ENCODE measurements around the gene TMPRSS4. TPM values are rescaled to one million over a fixed set of nuclear protein-coding genes. Genes with fewer than 3 reads are reported as not detected.

TMPRSS4 gene
- total RNA-seq, 2 donors from 2014 or later = 309 to 344 TPM

DNA sequence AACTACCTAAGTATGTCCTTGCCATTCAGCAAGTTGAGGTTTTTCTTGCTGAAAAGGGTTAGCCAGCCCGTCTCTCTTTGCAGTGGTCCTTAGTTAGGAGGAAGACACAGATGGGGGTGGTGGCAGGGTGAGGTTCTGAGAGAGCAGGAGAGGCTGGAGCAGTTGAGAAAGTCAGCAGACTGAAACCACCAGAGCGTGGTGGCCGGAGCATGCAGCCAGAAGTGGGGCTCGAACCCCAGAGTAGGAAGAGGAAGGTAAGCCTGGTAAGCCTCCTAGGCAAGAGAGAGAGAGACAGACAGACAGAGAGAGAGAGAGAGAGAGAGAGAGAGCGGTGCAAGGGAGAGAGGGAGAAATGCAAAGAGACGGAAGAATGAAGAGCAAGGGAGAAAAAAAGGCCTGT is 84.9 kb downstream of the TMPRSS4 start:
- H3K4me1 ChIP-seq = no peaks in the 10 kb centered on the region
- no peak overlapping the region for H3K9ac ChIP-seq (ENCODE audit: low read depth in 2 of 2, low read length in 2 of 2)
- TF ChIP-seq, protein P1, sequence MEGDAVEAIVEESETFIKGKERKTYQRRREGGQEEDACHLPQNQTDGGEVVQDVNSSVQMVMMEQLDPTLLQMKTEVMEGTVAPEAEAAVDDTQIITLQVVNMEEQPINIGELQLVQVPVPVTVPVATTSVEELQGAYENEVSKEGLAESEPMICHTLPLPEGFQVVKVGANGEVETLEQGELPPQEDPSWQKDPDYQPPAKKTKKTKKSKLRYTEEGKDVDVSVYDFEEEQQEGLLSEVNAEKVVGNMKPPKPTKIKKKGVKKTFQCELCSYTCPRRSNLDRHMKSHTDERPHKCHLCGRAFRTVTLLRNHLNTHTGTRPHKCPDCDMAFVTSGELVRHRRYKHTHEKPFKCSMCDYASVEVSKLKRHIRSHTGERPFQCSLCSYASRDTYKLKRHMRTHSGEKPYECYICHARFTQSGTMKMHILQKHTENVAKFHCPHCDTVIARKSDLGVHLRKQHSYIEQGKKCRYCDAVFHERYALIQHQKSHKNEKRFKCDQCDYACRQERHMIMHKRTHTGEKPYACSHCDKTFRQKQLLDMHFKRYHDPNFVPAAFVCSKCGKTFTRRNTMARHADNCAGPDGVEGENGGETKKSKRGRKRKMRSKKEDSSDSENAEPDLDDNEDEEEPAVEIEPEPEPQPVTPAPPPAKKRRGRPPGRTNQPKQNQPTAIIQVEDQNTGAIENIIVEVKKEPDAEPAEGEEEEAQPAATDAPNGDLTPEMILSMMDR (IDR thresholded peaks at IDR 0.05) = no peak
- no peak for DNase-seq
- no peaks in the 10 kb centered on the region for H3K36me3 ChIP-seq
- H3K9me3 ChIP-seq = no peaks in the 10 kb centered on the region
- intact Hi-C loops (cut with DNase I) = no loop called here
- H3K27me3 ChIP-seq = peaks cover 7% of the 10 kb centered on the region
- H3K4me3 ChIP-seq = no peak overlapping the region
- no peak overlapping the region for H3K27ac ChIP-seq

DNA sequence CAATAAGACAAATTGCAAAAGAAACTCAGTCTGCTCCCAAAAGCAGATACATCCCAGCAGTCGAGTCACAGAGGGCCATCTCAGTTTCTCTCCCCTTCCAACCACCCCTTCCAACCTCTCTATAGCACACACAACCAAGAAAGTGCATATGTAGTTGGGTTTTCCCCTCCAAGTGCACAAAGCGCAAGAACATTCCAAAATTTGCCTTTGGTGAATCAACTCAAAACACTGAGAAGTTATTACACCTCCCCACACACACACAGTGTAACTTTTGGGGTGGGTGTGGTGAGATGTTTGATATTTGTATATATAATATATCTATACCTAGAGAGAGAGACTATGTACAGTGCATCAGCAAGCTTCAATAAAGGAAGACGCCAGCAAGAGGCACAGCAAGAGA is 86.0 kb downstream of the TMPRSS4 start:
- Histone ChIP-seq H3K9ac (ENCODE audit: low read depth in 2 of 2, low read length in 2 of 2) (no peak overlapping the region), H3K4me1 (no peaks in the 10 kb centered on the region), H3K27me3 (no peaks in the 10 kb centered on the region), H3K4me3 (no peak overlapping the region), H3K27ac (no peak overlapping the region), H3K9me3 (no peaks in the 10 kb centered on the region), H3K36me3 (no peaks in the 10 kb centered on the region)
- TF ChIP-seq, protein P1 (IDR thresholded peaks at IDR 0.05) = no peak
- no peak for DNase-seq
- intact Hi-C loops (cut with DNase I) = no loop called here

DNA sequence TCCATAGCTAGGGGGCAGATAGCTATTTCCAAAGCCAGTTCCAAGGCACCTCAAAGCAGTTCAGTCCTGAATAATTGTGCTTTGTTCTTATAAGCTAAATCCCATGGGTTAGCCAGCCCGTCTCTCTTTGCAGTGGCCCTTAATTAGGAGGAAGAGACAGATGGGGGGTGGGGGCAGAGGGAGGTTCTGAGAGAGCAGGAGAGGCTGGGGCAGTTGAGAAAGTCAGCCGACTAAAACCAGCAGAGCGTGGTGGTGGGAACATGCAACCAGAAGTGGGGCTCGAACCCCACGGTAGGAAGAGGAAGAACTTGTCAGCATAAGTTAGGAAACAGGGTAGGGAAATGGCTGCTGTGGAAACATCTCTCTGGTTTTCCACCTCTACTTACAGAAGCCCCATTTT is 86.6 kb downstream of the TMPRSS4 start:
- no peak for DNase-seq
- Histone ChIP-seq H3K36me3 (no peaks in the 10 kb centered on the region), H3K4me3 (no peak overlapping the region), H3K9ac (ENCODE audit: low read depth in 2 of 2, low read length in 2 of 2) (no peak overlapping the region), H3K27me3 (no peaks in the 10 kb centered on the region), H3K4me1 (no peaks in the 10 kb centered on the region), H3K27ac (no peak overlapping the region), H3K9me3 (no peaks in the 10 kb centered on the region)
- intact Hi-C loops (cut with DNase I) = no loop called here
- TF ChIP-seq, protein P1 (IDR thresholded peaks at IDR 0.05) = no peak

DNA sequence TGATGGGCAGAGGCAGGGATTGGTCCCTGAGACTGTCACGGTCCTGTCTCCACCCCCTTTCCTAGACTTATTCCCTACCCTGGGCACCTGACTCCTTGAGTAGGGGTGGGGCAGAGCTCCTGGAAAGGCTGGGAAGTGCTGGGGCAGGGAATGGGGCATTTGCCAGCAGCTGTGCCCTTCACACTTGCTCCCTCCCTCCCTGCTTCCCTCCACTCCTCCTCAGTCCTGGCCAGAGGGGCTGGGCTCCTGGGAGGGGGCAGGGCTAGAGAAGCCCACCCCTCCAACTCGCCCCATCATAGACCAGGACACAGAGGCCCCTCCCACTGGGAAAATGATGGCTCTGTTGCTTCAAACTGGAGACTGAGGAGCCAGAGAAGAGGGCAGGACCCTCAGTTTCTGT is 88.0 kb downstream of the TMPRSS4 start:
- H3K9ac ChIP-seq (ENCODE audit: low read depth in 2 of 2, low read length in 2 of 2) = no peak overlapping the region
- no peaks in the 10 kb centered on the region for H3K9me3 ChIP-seq
- intact Hi-C loops (cut with DNase I) = no loop called here
- DNase-seq = no peak
- no peaks in the 10 kb centered on the region for H3K4me1 ChIP-seq
- H3K4me3 ChIP-seq = no peak overlapping the region
- H3K27ac ChIP-seq = no peak overlapping the region
- TF ChIP-seq, protein P1 (IDR thresholded peaks at IDR 0.05) = no peak
- no peaks in the 10 kb centered on the region for H3K27me3 ChIP-seq
- no peaks in the 10 kb centered on the region for H3K36me3 ChIP-seq

DNA sequence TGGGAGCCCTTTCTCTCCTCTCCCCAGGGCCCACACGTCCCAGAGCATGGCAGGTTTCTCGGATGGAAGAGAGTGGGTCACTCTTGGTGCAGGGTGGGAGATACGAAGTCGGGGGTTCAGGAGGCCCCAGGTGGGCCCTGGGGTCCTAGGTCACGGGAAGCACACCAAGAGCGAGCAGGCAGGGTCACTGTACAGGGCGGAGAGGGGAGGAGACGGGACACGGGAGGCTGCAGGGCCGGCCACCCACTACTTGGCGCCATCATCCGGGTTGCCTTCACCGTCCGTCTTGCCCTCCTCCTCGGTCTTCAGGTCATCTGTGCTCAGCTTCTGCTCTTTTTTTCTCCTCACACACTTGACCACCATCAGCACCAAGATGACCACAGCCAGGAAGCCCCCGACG is 89.8 kb downstream of the TMPRSS4 start:
- no peaks in the 10 kb centered on the region for H3K27me3 ChIP-seq
- intact Hi-C loops (cut with DNase I) = no loop called here
- H3K9ac ChIP-seq (ENCODE audit: low read depth in 2 of 2, low read length in 2 of 2) = no peak overlapping the region
- no peaks in the 10 kb centered on the region for H3K36me3 ChIP-seq
- H3K4me3 ChIP-seq = no peak overlapping the region
- TF ChIP-seq, protein P1 (IDR thresholded peaks at IDR 0.05) = no peak
- no peaks in the 10 kb centered on the region for H3K4me1 ChIP-seq
- H3K27ac ChIP-seq = no peak overlapping the region
- DNase-seq = no peak
- H3K9me3 ChIP-seq = no peaks in the 10 kb centered on the region

DNA sequence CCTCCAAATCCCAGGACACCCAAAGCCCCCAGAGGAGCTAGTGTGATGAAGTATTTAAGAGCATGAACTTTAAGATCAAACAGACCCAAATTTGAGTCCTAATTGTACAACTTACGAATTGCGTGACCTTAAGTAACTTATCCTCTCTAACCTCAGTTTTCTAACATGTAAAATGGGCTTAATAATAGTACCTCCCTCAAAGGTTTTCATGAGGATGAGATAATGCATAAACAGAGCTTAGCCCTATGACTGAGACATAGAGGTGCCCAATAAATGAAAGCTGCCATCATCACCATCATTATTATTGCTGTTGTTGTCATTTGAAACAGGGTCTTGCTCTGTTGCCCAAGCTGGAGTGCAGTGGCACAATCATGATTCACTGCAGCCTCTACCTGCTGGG is 90.4 kb downstream of the TMPRSS4 start:
- intact Hi-C loops (cut with DNase I) = no loop called here
- Histone ChIP-seq H3K4me3 (no peak overlapping the region), H3K36me3 (no peaks in the 10 kb centered on the region), H3K9ac (ENCODE audit: low read depth in 2 of 2, low read length in 2 of 2) (no peak overlapping the region), H3K27me3 (no peaks in the 10 kb centered on the region), H3K27ac (no peak overlapping the region), H3K9me3 (no peaks in the 10 kb centered on the region), H3K4me1 (no peaks in the 10 kb centered on the region)
- TF ChIP-seq, protein P1 (IDR thresholded peaks at IDR 0.05) = no peak
- DNase-seq = no peak

All from colonic mucosa (tissue), 4 donors.